ENCODE results near the gene ENHO.

ENHO gene

GRCh38 chr9:34522971-34523797, at the start of gene ENHO:
Gene ENHO, minus strand, starts transcription at chr9:34522990. Its CDS starts 1,295 bp downstream, at chr9:34521695.
- peak; percentile 4 for DNase-seq (ENCODE audit: low read depth, low spot score)
- POLR2A ChIA-PET = no interaction called here
- peak within 1 kb of the TSS; percentile 42 for H3K4me3 ChIP-seq (ENCODE audit: low read depth, low read length)
- TF ChIP-seq CTCF (IDR thresholded peaks at IDR 0.05; ENCODE audit: insufficient read depth, low read length, missing control alignments) = no peak
- CTCF ChIA-PET = interaction anchor here (1.0 to 2.1 kb wide), 10 partner anchors 10 to 119 kb away, joined by 3 to 13 read pairs (median 3); no protein-coding TSS in a partner anchor

DNA sequence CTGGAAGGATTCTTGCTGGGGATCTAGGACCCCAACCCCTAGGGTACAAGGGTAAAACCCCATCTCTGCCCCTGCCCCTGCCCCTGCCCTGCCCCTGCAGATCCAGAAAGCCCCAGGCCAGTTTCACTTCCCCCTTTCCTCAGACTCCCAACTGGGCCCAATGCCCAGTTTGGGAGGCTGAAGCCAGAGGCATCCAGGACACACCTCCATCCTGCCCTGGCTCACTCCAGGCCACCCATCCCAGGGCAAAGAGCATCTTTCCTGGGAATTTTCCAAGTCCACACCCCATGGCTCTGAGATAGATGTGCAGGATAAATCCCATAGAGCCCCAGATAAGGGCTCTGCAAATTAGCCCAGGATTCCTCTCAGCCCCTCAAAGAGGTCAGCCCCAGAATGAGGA, 49.3 kb upstream of the ENHO start:
- CTCF ChIA-PET = interaction anchor here (0.8 to 4.0 kb wide), 2 partner anchors 20 to 26 kb away, joined by 3 to 19 read pairs; no protein-coding TSS in a partner anchor
- no peak overlapping the region for H3K4me3 ChIP-seq (ENCODE audit: low read depth, low read length)
- POLR2A ChIA-PET = no interaction called here
- no peak for TF ChIP-seq CTCF (IDR thresholded peaks at IDR 0.05; ENCODE audit: insufficient read depth, low read length, missing control alignments)
- DNase-seq (ENCODE audit: low read depth, low spot score) = no peak

GRCh38 chr9:34571481-34571810, 48.7 kb upstream of the ENHO start:
- no peak overlapping the region for H3K4me3 ChIP-seq (ENCODE audit: low read depth, low read length)
- POLR2A ChIA-PET = no interaction called here
- TF ChIP-seq CTCF (IDR thresholded peaks at IDR 0.05; ENCODE audit: insufficient read depth, low read length, missing control alignments) = no peak

DNA sequence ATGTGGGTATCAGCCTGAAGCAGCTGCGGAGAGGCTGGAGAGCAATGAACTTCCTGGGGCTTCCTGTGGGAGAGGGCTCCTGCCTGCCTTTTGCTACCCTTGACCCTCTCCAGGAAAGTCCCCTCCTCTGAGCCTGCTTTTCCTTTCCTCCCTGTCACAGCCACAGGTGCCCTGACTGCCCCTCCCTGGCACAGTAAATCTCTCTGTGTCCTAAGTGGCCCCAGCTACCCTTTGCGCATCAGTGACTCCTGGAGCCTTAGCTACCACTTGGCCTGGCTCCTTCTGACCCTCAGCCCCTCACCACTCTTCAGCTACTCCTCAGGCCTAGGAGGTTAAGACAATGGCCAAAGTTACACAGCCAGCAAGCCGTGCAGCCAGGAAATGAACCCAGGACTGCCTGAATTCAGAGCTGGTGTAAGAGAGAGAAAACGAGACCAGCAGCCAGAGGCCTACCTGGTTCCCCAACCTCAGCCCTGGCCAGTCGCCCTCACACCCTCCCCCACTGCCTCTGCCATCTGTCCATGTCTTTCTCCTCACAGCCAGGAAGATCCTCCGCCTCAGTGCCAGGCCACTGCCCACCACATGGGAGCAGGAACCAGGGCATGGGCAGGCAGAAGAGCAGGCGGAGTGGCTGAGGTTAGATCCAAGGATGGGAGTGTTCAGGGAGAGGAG, 48.2 kb upstream of the ENHO start:
- no peak for DNase-seq (ENCODE audit: low read depth, low spot score)
- TF ChIP-seq CTCF (IDR thresholded peaks at IDR 0.05; ENCODE audit: insufficient read depth, low read length, missing control alignments) = no peak
- POLR2A ChIA-PET = no interaction called here
- H3K4me3 ChIP-seq (ENCODE audit: low read depth, low read length) = no peak overlapping the region
- CTCF ChIA-PET = interaction anchor here (0.9 to 4.0 kb wide), 3 partner anchors 21 to 24 kb away, joined by 3 to 19 read pairs (median 5); no protein-coding TSS in a partner anchor

More at GRCh38 chr9:34571481-34571810, 48.7 kb upstream of the ENHO start:
- DNase-seq (ENCODE audit: low read depth, low spot score) = no peak
- CTCF ChIA-PET = interaction anchor here (0.8 to 4.0 kb wide), 3 partner anchors 20 to 25 kb away, joined by 3 to 19 read pairs (median 5); no protein-coding TSS in a partner anchor

DNA sequence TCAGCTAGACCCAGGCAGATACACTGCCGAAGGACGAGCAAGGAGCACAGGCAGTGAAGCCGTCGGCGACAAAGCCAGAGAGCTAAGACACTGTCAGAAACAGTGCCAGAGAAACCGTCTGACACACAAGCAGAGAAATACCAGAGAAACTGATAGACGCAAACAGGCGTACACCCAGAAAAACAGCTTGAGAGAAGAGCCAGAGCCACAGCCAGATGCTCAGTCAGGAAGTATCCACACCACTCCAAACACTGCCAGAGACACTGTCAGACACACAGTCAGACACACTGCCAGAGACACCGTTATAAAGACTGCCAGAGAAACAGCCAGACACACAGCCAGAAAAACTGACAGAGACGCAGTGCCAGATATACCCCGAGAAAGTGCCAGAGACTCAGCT, 47.6 kb upstream of the ENHO start:
- no peak for TF ChIP-seq CTCF (IDR thresholded peaks at IDR 0.05; ENCODE audit: insufficient read depth, low read length, missing control alignments)
- H3K4me3 ChIP-seq (ENCODE audit: low read depth, low read length) = no peak overlapping the region
- no peak for DNase-seq (ENCODE audit: low read depth, low spot score)
- ChIA-PET POLR2A (no interaction called here), CTCF (interaction anchor here (0.9 to 4.0 kb wide), 4 partner anchors 16 to 23 kb away, joined by 3 to 19 read pairs (median 4); no protein-coding TSS in a partner anchor)

DNA sequence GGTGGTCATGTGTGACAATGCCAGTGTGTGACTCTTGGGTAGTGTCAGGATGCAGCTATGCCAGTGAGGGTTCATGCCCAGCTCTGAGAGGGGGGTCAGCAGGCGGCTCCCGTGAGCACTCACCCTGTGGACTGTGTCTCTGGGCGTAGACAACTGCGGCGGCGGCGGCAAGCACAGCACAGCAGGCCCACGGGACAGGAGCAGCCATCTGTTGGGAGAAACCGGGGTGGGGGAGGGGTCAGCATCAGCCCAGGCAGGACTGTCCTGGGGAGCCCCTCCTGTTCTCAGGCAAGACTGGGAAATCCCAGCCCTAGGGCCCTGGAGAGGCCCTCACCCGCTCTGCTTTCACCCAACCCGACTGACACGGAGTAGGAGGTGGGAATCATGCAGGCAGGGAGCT, 46.0 kb upstream of the ENHO start:
- DNase-seq (ENCODE audit: low read depth, low spot score) = no peak
- H3K4me3 ChIP-seq (ENCODE audit: low read depth, low read length) = no peak overlapping the region
- ChIA-PET POLR2A (no interaction called here), CTCF (interaction anchor here (1.5 to 4.0 kb wide), 2 partner anchors 11 to 23 kb away, joined by 3 to 19 read pairs; no protein-coding TSS in a partner anchor)
- no peak for TF ChIP-seq CTCF (IDR thresholded peaks at IDR 0.05; ENCODE audit: insufficient read depth, low read length, missing control alignments)
